ENCODE data around the gene NKAIN2.
"Not testable (repeated sequence)": the region's sequence is repeated elsewhere in the genome, so short reads cannot be mapped to it uniquely, and the experiment has no call there.

Gene NKAIN2

GRCh38 chr6:123895346-123895745 is 91.7 kb downstream of the NKAIN2 start:
- DNase-seq (ENCODE audit: low read depth, low spot score): no peak

DNA sequence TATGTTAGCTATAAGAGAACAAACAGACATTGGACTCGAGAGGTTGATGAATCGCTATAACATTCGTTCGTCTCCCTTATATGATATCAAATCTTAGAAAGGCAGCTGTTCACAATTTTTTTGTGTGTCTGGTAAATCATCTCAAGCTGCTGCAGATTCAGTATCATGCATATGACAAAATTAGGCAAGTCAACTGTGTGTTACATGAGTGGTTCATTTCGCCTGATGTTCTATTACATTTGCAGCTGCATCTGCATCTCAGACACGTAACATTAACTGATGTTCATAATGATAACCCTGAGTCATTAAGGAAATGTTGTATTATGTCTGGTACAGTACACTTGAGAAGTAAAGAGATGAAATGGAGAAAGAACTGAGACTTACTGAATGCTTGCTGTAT is 92.1 kb downstream of the NKAIN2 start:
- DNase-seq (ENCODE audit: low read depth, low spot score): no peak

GRCh38 chr6:123896869-123897268 is 93.2 kb downstream of the NKAIN2 start:
- no peak for DNase-seq (ENCODE audit: low read depth, low spot score)

DNA sequence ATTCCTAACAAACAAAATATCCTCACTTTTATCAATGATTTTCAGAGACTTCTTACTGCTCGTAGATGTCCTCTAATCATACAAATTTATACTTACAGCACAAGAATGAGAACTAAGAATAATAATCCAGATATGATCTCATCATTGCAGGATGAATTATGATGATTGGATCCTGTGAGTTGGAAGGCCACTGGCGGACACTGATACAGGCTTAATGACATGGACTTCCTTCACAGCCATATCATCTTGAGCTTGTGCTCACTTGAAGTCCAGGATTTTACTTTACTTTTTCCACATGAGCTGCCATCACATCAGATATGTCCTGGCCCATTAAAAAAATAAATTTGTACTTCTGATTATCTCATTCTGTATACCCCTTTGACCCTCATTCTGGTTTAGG is 94.3 kb downstream of the NKAIN2 start:
- DNase-seq (ENCODE audit: low read depth, low spot score): no peak

- no peak for DNase-seq (ENCODE audit: low read depth, low spot score)
Observed at GRCh38 chr6:123898665-123899064, 95.0 kb downstream of the NKAIN2 start.

DNA sequence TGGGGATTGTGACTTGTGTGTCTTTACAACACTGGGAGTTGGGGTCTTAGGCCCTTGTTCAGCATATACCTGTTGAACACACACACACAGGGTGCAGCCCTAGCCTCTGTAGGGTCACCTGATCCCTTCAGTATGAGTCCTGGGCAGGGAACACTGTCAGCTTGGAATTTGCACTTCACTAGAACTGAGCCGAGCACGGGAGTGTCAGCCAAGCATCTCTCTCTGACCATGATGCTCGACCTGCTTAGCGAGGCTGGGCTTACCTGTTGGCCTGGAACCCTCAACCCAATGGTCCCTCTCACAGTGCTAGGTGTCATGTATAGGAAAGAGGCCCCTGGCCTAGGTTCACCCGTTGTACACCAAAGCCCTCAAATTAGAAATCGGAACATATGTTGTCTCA is 96.1 kb downstream of the NKAIN2 start:
- no peak for DNase-seq (ENCODE audit: low read depth, low spot score)

DNA sequence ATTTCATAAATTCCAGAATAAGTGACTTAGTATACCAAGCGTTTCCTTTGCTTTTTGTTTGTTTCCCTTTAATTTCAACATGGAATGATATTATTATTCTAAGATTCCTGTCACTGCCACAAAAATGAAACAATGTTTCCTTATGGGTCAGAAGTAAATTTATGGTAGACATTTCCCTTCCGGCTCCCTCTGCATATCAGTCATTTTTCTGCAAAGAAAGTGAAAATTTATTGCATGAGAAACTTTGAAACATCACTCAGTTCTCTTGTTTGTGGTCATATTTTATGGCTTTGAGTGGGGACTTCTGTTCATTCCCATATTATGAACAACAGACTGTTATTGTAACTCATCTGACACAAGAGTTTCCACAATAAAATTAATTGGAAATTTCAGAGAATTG is 97.8 kb downstream of the NKAIN2 start:
- no peak for DNase-seq (ENCODE audit: low read depth, low spot score)

GRCh38 chr6:123902738-123903313 is 99.2 kb downstream of the NKAIN2 start:
- DNase-seq (ENCODE audit: low read depth, low spot score): no peak

DNA sequence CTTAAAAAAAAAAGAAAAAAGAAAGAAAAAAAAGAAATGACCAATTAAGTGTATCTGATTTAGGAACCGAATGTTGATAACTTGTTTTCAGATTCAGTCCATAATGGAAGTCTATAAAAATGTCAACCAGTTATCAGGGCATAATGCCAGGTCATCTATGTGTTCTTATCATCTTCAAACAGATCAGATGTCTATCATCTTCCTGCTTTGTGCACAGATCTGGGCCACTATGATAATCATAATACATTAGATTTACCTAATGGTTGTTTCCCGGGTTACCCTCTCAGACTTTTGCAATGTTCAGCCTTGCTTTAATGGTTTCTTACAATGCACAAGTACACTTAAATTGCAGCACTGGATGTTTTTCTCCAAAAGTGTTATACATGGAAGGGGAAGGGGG is 100.6 kb downstream of the NKAIN2 start:
- no peak for DNase-seq (ENCODE audit: low read depth, low spot score)

DNA sequence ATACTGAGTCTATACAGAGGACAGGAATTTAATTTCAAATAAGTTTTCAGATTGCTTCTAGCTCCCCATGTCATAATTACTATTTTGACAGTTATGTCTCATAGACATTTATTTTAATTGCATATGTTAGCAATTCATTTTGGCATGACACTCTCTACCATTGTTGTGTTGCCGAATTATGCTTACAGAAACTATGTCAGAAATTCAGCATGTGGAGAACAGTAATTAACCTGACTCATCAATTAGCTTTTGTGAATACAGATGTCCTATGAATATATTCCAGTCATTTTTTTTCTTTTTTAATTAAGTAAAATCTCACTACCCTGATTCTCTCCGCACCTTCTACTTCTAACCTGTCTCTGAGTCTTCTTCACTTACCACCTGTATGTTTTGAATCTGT is 105.1 kb downstream of the NKAIN2 start:
- DNase-seq (ENCODE audit: low read depth, low spot score): no peak

DNA sequence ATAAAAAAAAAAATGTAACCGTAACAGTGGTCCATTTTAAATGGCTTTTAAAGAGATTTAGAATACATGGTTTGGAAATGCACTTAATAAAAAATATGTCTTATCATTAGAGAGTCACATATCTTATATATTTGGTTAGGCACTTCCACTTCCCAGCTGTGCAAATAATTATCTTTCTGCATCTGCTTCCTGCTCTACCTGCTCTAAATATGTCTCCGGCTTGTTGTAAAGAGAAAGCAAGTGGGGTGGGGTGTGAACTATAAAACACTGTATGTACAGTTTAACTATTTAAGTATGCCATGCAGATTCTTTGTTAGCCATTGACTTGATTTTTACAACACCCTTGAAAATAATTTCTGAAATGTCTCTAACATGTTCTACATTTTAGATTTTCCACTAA is 106.3 kb downstream of the NKAIN2 start:
- DNase-seq (ENCODE audit: low read depth, low spot score): no peak

DNA sequence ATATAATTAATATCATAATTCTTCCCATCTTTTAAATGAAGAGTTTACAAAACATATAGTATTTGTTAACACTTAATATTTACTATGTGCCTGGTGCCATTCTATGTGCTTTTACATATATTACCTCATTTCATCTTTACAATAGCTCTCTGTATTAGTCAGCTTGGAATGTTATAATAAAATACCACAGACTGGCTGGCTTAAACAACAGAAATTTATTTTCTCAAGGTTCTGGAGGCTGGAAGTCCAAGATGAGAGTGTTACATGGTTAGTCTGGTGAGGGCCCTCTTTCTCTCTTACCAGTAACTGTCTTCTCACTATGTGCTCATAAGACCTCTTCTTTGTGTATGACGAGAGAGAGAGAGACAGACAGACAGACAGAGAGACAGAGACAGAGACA is 110.2 kb downstream of the NKAIN2 start:
- DNase-seq (ENCODE audit: low read depth, low spot score): no peak

DNA sequence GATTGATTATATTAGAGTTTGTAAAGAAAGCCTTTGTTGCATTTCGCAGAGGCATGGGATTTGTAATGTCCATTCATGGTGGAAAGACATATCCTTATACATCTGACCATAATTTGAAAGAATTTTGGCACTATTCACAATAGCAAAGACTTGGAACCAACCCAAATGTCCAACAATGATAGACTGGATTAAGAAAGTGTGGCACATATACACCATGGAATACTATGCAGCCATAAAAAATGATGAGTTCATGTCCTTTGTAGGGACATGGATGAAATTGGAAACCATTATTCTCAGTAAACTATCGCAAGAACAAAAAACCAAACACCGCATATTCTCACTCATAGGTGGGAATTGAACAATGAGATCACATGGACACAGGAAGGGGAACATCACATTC is 119.7 kb downstream of the NKAIN2 start:
- not testable (repeated sequence) for DNase-seq (ENCODE audit: low read depth, low spot score)

GRCh38 chr6:123925350-123925749 is 121.7 kb downstream of the NKAIN2 start:
- DNase-seq (ENCODE audit: low read depth, low spot score): no peak

DNA sequence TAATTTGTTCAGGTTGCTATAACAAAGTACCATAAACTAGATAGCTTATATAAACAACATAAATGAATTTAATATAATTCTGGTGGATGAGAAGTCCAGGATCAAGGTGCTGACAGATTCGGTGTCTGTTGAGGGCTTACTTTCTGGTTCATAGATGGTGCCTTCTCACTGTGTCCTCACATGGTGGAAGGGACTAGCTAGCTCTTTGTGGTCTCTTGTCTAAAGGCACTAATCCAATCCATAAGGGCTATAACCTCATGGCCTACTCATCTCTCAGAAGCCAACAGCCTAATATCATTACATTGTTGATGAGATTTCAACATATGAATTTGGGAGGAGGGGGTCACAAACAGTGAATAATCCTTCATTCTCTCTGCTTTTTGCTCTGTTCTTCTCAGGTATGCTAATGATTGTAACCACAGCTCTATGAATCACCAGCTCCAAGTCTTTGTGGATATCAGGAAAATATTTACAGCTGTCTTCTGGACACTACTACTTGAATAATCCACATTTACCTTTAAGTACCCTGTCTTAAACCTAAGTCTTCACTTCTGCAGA is 122.3 kb downstream of the NKAIN2 start:
- no peak for DNase-seq (ENCODE audit: low read depth, low spot score)

DNA sequence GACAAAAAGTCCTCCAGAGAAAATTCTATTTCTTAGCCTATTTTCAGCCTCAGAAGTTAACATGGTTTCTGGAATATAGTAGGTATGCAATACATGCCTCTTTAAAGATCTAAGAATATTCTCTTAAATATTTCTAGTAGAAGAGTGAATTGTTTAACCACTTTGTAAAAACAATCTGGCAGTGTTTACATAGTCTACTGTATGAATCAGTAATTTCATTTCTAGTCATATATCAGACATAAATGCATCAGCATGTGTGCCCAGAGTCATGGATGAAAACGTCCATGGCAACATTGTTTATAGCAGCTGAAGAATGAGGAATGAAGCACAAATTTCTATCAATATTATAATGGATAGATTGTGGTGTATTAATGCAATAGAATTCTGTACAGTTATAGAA is 124.9 kb downstream of the NKAIN2 start:
- DNase-seq (ENCODE audit: low read depth, low spot score): no peak

DNA sequence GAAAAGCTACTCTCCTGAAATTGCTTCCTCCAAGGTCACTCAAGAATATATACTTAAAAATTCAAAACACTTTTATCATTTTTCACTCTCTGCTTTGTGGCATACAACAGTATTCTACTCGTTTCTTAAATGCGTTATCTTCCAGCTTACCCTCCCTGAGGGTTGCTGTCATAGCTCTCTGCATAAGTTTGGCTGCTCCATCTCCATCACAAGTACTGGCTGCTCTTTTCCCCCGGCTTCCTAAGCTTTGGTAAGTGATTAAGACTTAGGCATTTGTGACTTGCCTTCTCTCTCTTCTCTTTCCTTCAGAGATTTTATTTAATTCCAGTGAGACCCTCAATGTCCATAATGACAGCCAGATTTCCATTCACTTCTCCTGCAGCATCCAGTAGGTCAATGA is 128.3 kb downstream of the NKAIN2 start:
- no peak for DNase-seq (ENCODE audit: low read depth, low spot score)

DNA sequence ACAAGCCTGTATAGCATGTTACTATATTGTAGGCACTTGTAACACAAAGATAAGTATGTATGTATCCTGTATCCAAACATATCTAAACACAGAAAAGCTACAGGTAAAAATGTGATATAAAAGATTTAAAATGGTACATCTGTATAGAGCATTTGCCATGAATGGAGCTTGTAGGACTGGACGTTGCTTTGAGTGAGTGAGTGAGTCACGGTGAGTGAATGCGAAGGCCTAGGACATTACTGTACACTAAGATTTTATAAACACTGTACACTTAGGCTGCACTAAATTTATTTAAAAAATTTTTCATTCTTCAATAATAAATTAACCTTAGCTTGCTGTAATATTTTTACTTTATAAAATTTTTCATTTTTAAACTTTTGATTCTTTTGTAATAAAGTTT is 136.9 kb downstream of the NKAIN2 start:
- DNase-seq (ENCODE audit: low read depth, low spot score): no peak

- DNase-seq (ENCODE audit: low read depth, low spot score): no peak
Observed at GRCh38 chr6:123941855-123942254, 138.2 kb downstream of the NKAIN2 start.

DNA sequence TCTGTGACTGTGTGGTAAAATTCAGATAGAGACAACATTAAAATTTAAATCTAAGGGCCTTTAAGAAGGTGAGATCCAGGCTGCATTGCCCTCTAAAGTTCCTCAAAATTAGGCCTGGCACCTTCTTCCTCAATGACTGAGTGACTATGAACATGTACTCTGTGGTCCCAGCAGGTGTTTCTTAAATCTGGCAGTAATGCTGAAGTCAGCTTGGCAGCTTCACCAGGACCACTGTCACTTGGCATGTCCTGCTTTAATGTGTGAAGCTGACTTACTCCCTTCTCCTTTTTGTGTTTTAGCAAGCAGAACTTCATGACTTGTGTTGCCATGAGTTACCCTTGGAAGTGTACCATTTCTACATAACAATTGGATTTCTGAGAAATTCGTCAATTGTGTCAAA is 141.7 kb downstream of the NKAIN2 start:
- DNase-seq (ENCODE audit: low read depth, low spot score): no peak

DNA sequence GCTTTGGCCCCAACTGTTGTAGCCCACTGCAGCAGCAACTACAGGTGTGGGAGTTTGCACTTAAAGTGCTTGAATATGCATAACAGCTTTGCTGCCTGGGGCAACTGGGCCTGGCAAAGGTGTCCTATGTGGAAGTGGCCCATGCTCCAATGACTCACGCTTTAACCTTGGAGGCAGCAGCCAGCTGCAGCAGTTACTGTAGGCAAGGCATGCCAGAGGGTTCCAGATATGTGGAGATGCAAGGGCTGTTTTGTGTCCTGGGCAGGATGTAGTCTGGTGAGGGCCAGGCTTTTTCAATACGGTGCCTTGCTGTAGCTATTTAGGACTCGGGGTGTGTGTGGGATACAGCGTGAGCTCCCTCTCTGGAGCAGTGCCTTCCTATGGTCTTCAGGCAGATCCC is 150.3 kb downstream of the NKAIN2 start:
- no peak for DNase-seq (ENCODE audit: low read depth, low spot score)

DNA sequence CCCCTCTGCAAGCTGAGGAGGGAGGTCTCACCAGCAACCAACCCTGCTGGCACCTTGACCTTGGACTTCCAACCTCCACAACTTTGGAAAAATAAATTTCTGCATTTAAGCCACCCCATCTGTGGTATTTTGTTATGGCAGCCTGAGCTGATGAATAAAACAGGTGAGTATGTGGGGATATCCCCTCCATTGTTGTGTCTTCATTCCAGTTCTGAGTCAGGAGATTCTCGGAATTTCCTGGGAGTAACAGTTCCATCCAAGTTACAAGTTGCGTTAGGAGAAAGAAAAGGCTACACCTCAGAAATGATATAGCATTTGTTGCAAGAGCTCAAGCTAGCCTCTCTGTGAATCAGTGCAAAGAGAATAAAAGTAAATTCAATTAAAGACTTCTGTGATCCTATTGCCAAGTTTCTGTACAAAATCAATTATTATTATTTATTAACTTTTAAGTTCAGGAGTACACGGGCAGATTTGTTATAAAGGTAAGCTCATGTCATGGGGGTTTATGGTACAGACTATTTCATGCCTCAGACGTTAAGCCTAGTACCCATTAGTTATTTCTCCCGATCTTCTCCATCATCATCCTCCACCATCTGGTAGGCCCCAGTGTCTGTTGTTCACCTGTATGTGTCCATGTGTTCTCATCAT is 153.0 kb downstream of the NKAIN2 start:
- no peak for DNase-seq (ENCODE audit: low read depth, low spot score)

DNA sequence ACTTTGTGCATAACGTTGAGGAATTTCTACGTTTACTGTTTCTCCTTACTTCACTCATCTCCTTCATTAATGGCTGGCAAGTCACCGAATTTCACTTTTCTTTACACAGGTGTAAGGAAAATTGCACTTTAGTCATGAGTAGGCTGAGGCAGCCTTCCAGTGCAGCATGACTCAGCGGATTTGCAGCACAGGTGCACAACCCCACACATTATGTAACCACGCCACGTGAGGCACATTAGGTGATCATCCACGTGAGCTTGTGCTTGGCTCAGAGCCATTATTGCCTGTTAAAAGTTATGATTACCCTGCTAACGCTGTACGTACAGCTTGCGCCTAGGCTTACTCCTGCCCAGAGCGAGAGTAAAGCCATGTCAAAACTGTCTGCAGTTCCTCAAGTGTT is 158.8 kb downstream of the NKAIN2 start:
- DNase-seq (ENCODE audit: low read depth, low spot score): no peak

- no peak for DNase-seq (ENCODE audit: low read depth, low spot score)
Observed at GRCh38 chr6:123965894-123966293, 162.2 kb downstream of the NKAIN2 start.

Data from activated CD4-positive, CD25-positive, alpha-beta regulatory T cell treated with anti-CD3 and anti-CD28 coated beads, Interleukin-2, amount 50 U/mL, for 16 hours (primary cell).